ENCODE measurements around the gene POLR3K. TPM values are rescaled to one million over a fixed set of nuclear protein-coding genes. Genes with fewer than 3 reads are reported as not detected.

The POLR3K gene
- total RNA-seq, 2 donors from 2014 or later = 8.5 to 23.6 TPM

- TF ChIP-seq CTCF (IDR thresholded peaks at IDR 0.05) = peak; percentile 95
- H3K9ac ChIP-seq (ENCODE audit: low read depth in 2 of 2, low read length in 2 of 2) = no peak overlapping the region
- H3K27me3 ChIP-seq = no peaks in the 10 kb centered on the region
- peaks cover 4% of the 10 kb centered on the region for H3K4me1 ChIP-seq
- intact Hi-C loops (cut with DNase I) = loop anchor here (2.0 kb wide), 1 partner anchor 31 kb away; no protein-coding TSS in a partner anchor
- H3K4me3 ChIP-seq = no peak overlapping the region
- no peaks in the 10 kb centered on the region for H3K9me3 ChIP-seq
- H3K36me3 ChIP-seq = no peaks in the 10 kb centered on the region
- H3K27ac ChIP-seq = no peak overlapping the region
- DNase-seq = peak; percentile 85
Observed at GRCh38 chr16:65745-66144, 12.3 kb upstream of the POLR3K start.

DNA sequence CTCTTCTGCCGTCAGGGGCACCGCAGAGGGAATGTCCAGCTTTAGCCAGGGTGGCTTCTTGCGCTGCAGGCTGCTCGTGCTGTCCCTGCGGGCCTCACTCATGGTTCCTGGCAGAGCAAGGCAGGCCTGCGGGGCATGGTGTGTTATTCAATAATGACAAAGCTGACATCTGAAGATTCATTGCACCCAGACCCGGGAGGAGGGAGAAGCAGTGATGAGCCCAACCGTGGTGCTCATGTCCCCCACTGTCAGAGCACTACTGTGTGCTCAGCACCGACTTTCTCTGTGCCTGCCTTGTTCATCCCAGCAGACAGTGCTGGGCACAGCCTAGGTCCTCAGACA, 11.5 kb upstream of the POLR3K start:
- Histone ChIP-seq H3K36me3 (no peaks in the 10 kb centered on the region), H3K27ac (no peak overlapping the region), H3K9me3 (no peaks in the 10 kb centered on the region), H3K4me1 (no peaks in the 10 kb centered on the region), H3K4me3 (no peak overlapping the region), H3K9ac (ENCODE audit: low read depth in 2 of 2, low read length in 2 of 2) (no peak overlapping the region), H3K27me3 (no peaks in the 10 kb centered on the region)
- no peak for TF ChIP-seq CTCF (IDR thresholded peaks at IDR 0.05)
- intact Hi-C loops (cut with DNase I) = no loop called here
- DNase-seq = no peak

DNA sequence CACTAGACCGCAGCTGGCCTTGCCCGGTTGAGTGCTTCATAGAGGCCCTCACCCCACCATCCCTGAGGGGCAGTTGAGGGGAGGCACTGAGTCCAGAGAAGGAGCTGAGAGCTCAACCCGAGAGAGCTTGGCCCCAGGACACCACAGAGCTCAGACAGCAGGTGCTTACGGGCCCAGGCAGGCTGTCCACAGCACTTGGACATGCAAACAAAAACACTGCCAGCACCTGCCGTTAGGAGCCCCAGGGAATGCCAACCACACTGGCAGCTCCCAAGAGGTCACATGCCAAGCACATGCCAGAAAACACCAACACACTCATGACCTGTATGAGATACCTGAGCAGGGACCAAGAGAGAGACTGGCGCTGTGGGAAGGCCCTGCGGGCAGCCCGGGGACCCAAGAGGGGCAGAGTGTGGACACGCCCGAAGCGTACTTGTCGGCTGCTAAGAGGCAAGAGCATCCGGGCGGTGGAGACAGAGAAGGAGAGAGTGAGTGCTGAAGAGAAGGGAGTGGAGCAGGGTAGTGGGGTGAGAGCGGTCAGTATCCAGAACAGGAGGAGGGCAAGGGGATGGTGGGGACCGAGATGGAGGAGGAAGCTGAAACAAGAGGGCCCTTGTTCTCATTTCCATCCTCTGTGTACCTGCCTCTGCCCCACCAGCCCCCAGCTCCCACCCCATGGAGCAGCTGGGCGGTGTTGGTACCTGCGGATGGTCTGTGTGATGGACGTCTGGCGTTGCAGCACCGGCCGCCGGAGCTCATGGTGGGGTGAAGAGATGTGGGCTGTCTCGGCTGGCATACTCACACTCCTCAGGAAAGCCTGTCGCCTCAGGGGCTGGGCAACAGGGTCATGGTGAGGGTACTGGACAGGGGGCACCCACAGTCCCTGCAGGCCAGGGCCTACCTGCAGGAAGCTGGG, 10.8 kb upstream of the POLR3K start:
- no peak for DNase-seq
- Histone ChIP-seq H3K9ac (ENCODE audit: low read depth in 2 of 2, low read length in 2 of 2) (no peak overlapping the region), H3K27me3 (no peaks in the 10 kb centered on the region), H3K4me3 (no peak overlapping the region), H3K27ac (no peak overlapping the region), H3K4me1 (no peaks in the 10 kb centered on the region), H3K9me3 (no peaks in the 10 kb centered on the region), H3K36me3 (no peaks in the 10 kb centered on the region)
- no peak for TF ChIP-seq CTCF (IDR thresholded peaks at IDR 0.05)
- intact Hi-C loops (cut with DNase I) = no loop called here

DNA sequence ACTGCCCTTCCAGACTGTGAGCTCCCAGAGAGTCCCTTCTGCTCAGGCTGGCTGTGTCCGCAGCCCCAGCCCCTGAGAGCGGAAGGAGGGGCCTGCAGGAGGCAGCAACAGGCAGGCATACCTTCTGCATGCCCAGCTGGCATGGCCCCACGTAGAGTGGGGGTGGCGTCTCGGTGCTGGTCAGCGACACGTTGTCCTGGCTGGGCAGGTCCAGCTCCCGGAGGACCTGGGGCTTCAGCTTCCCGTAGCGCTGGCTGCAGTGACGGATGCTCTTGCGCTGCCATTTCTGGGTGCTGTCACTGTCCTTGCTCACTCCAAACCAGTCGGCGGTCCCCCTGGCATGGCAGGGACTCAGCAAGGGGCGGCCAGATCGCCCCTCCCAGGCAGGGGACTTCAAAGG, 10.1 kb upstream of the POLR3K start:
- Histone ChIP-seq H3K36me3 (no peaks in the 10 kb centered on the region), H3K4me1 (no peaks in the 10 kb centered on the region), H3K9ac (ENCODE audit: low read depth in 2 of 2, low read length in 2 of 2) (no peak overlapping the region), H3K27ac (no peak overlapping the region), H3K9me3 (no peaks in the 10 kb centered on the region), H3K4me3 (no peak overlapping the region), H3K27me3 (no peaks in the 10 kb centered on the region)
- no peak for DNase-seq
- no peak for TF ChIP-seq CTCF (IDR thresholded peaks at IDR 0.05)
- intact Hi-C loops (cut with DNase I) = no loop called here

DNA sequence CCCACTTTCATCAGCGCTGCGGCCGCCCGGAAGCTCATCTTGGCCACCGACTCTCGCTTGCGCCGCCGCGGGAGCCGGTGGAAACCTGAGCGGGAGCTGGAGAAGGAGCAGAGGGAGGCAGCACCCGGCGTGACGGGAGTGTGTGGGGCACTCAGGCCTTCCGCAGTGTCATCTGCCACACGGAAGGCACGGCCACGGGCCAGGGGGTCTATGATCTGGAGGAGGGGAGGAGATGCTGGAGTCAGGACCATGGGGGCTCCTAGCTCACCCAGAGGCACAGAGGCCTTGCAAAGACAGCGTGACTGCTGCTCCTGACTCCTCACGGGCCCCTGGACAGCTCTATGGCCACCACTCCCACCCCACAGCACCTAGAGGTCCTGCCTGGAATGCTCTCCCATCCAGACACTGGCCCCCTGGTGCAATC, 9.6 kb upstream of the POLR3K start:
- no peaks in the 10 kb centered on the region for H3K9me3 ChIP-seq
- H3K36me3 ChIP-seq = no peaks in the 10 kb centered on the region

More for the DNA sequence above, 9.6 kb upstream of the POLR3K start:
- no peak overlapping the region for H3K4me3 ChIP-seq
- H3K27ac ChIP-seq = no peak overlapping the region
- H3K9ac ChIP-seq (ENCODE audit: low read depth in 2 of 2, low read length in 2 of 2) = no peak overlapping the region
- no peak for TF ChIP-seq CTCF (IDR thresholded peaks at IDR 0.05)
- intact Hi-C loops (cut with DNase I) = no loop called here
- H3K4me1 ChIP-seq = no peaks in the 10 kb centered on the region
- no peaks in the 10 kb centered on the region for H3K27me3 ChIP-seq
- DNase-seq = no peak
